IPS-NIHi7 (cell line): ENCODE results near the gene TBC1D8.

Experiments used
- DNase-seq: peaks from one replicate; pipeline ENCODE4 v3.0.0; 2012; ENCODE audit warnings: mixed read lengths; ENCODE audit errors: extremely low spot score

Gene TBC1D8

DNA sequence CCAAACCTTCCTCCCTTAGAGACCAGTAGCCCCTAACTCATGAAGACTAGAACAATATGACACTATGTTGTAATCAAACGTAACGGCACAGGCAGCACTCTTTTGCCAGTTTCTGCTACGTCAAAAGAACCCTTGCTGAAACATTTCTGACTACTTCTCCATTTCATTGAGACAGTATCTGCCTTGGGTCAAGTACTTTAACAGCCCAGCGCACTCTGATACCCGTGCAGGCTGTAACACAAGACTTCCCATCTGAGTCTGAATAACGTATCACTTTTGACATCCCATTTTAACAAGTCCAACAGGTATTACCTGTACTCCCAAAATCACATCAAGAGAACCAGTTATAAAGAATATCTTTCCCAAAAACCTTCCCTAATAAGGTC lies 38.4 kb downstream of the TBC1D8 start:
- no peak for DNase-seq

DNA sequence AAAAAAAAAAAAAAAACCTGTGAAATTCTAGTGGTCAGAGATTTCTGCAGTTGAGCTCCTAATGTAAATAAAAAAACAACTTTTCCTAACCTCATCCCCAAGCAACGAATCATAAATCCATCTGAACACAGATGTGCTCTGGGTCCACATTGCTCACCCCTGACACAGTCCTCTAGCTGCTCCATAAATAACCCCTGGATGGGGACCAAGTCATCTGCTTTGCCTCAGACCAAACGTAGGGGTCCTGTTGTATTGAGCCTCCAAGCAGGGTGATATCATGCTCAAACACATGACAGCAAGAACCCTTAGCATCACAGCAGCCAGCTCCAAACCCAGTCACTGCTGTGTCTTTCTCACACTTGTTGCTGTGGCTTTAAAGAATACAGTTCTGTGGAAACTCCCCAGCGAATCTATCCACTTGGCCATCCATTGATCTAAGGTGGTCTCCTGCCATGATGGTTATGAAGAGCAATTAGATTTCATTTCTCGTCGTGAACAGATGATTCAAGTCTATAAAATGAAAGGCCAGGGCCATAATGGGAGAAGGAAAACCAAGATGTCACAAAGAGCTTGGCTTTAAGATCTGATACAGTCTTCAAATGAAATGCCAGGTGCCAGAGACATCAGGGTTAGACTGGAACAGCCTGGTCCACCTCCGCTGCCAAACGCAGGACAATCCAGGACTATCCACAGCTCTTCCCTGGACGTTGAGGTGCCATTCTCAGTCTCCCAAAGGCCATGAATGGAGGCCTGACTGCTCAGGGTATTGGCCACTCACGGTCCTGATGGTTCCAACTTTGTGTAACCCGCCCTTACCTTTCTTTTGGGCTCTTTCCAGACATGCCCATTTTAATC lies 39.0 kb downstream of the TBC1D8 start:
- no peak for DNase-seq

DNA sequence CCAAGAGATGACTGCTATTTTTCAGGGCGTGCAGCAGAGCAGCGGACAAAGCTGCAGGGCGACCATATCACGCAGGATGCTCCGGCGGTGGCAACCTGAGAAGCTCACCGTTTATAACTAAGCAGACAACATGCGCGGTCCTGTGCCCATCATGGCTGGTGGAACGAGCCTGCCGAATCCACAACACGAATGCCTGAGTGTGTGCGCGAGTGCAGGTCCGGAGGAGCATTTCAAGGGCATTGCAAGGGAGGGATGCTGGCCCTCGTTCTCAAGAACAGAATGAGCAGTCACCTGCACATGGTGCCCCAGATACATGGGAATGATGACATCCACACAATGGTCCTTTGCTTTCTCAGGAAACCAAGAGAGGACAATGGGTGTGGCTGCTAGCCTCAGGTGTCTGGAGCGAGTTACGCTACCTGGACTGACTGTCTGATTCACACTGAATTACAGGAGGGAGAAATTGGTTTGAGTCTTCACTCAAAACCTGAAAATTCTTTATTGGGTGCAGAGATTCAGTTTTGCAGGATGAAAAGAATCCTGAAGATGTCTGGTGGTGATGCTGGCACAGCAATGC lies 39.8 kb downstream of the TBC1D8 start:
- no peak for DNase-seq

DNA sequence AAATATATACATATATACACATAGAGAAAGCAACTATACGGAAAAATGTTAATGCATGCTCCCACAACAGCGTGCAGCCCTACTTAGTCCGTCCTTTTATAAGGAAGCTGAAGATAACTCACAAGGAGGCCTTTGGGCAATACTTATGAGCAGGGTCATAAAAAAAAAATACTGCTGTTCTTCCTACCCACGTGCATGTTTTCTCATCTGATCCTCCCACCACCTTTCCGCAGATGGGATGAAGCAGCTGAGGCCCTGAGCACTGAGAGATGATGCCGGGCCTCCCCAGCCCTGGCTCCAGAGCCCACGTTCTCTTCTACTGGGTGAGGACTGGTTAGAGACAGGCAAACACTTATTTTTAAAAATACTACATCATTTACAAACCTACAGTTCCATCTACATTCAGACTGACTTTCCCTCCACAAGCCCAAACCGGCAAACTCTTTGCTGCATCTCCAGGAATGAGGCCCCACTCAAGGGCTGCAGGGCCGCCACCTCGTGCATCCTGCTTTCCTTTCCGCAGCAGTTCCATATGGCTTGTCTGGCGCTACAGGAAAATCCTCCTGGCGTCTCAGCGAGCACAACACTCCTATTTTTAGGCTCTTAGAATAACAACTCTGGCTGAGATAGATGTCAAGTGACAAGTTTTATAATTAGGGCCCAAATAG lies 41.6 kb downstream of the TBC1D8 start:
- DNase-seq = no peak

DNA sequence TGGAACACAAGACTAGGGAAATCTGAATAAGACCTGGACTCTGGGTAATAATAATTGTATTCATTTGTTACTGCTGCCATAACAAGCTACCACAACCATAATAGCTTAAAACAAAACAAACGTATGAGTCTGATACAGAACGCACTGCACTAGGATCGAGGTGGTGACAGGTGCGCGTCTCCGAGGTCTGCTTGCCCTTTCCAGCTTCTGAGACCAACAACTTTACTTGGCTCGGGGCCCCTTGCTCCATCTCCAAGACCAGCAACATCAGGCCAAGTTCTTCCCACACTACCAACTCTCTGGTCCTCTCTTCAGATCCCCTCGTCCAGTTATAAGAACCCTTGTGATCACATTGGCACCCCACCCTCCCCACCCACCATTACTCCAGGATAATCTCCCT lies 42.8 kb downstream of the TBC1D8 start:
- no peak for DNase-seq

DNA sequence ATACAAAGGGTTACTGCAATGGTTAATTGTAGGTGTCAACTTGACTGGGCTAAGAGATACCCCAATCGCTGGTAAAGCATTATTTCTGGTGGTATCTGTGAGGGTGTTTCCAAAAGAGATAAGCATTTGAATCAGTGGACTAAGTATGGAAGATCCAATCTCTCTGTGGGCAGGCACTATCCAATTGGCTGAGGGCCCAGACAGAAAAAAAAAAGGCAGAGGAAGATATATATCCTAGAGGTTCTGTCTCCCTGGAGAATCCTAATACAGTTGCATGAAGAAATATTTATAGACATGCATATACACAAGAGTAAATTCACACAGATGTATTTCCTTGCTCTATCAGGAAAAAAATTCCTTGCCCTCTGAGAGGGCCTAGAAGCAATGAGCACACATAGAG lies 43.9 kb downstream of the TBC1D8 start:
- DNase-seq = no peak

DNA sequence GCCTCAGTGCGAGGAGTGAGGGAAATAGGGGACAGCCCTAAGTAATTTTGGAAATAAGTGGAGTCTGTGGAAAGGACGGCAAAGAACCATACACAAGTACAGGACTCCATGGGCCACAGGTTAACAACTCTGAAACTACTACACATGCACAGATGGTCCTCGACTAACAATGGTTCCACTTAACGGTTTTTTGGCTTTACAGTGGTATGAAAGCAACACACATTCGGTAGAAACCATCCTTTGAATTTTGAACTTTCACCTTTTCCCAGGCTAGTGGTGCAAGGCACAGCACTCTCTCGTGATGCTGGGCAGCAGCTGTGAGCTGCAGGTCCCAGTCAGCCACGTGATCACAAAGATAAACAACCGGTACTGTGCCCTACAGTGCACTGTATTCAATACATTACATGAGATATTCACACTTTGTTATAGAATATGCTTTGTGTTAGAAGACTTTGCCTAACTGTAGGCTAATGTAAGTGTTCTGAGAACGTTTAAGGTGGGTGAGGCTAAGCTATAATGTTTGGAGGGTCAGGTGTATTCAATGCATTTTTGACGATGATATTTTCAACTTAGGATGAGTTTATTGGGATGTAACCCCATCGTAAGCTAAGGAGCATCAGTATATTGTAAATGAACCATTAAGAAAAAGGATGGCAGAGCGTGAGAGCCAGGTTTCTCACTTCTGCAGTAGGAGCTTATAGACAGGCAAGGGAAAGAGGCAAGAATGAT lies 44.6 kb downstream of the TBC1D8 start:
- no peak for DNase-seq

DNA sequence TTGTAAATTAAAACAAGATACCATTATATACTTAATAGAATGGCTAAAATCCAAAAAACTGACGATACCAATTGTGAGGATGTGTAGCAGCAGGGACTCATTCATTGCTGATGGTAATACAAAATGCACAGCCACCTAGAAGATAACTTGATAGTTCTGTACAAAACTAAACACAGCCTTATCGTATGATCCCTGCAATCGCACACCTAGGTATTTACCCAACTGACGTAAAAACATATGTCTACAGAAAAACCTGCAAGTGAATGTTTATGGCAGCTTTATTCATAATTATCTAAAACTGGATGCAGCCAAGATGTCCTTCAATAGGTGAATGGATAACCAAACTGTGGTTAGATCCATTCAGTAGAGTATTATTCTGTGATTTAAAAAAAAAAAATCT lies 45.5 kb downstream of the TBC1D8 start:
- no peak for DNase-seq

DNA sequence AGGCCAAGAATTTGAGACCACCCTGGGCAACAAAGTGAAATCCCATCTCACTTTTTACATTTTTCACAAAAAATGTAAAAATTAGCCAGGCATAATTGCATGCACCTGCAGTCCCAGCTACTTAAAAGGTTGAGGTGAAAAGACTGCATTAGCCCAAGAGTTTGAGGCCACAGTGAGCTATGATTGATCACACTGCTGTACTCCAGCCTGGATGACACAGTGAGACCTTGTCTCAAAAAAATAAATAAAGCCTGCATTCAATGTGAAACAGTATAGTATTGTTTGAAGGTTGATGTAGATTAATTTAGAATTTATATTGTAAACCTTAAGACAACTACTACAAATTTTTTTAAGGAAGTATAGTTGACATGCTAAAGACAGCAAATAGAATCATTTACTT lies 53.5 kb downstream of the TBC1D8 start:
- no peak for DNase-seq

DNA sequence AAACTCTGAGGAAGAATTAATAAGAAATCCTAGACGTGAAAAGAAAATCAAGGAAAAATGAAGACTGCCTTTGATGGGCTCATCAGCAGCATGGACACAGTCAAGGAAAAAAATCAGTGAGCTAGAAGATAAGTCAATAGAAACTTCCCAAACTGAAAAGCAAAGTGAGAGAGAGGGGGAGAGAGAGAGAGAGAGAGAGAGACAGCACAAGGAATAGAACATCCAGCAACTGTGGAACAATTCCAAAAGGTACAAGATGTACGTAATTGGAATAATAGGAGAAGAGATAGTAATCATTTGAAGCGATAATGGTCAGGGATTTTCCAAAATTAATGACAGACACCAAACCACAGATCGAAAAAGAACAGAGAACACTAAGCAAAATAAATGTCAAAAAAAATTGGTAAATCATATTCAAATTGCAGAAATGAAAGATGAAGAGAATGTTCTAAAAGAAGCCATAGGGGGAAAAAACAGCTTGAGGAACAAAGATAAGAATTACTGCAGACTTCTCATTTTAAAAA lies 54.5 kb downstream of the TBC1D8 start:
- DNase-seq = no peak

DNA sequence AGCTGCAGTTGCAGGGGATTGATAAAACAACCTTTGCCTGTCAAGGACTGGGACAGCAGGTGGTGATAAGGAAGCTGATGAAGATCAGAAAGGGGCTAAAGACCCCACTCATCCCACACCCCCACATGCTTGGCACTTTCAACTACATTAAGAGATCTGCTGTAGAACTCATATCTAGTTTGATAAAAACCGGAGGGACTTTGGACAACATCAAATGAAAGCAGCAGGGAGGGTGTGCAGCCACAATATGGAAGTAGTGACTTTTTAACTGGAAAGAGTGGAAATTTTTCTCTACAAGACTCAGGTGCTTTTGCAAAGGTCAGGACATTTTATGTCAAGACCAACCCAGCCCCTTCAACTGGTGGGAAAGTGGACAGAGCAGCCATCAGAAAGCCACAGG lies 56.8 kb downstream of the TBC1D8 start:
- DNase-seq = no peak

DNA sequence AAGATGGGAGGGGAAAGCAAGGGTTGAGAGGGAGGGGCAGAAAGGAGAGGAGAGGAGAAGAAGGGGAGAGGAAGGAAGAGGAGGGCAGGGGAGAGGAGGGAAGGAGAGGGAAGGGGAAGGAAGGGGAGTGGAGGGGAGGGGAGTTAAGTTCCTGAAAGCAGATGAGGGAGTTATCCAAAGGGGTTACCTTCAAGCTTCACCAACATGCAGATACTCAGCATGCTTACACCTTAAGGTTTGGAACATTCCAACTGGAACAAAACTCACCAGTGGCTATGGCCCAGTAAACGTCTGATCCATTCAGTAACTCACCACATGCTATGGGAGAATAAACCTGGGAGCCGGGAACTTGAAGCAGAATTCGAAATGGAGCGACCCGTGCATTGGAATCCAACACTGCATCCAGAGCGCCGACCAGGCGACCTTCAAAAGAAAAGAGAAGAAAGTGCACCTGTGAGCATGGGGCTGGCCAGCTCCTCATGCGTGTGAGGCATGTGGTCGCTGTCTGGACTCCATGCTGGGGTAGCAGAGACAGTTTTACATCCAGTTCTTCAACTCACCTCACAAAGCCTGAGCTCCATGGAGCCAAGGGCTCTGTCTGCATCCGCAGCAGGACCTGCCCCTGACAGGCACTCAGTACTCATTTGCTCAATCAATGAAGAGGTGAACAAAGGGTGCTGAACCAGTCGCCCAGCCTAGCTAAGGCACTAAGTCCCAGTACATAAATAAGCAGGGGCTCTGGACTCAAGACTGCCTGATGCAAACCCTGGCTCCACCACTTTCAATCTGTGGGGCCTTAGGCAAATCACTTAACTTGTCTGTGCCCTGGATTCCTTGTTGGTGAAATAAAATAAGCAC lies 61.0 kb downstream of the TBC1D8 start:
- DNase-seq = no peak

DNA sequence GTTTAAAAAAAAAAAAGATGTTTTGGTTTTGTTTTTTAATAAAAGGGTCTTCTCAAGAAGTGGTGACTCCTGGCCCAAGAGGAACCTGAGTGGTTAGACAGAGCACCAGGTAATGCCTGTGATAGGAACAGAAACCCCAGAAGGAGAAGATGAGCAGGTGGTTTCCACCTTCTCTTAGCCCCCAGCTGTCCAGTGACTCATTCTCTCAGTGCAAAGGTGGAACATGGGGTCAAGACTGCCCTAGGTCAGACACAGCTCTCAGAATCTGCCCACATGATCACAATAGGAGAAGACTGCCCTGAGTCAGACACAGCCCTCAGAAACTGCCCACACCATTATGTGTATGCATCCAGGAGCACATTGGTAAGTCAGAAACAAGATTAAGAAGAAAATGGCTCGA lies 61.8 kb downstream of the TBC1D8 start:
- no peak for DNase-seq

DNA sequence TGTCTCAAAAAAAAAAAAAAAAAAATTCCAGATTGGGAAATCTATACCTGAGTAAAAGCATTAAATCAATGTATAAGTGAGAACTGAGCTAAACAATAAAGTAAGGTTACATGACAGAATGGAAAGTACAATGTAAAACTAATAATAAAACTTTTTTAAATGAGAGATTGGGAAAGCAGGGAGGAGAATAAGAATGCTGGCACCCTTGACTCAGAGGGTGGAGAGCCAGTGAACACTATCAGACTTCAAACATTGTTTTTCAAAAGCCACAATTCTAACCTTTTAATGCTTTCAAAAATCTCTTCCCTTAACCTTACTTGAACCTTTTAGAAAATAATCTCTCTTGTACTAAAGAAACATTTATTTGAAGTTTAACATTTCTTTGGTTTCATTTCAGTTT lies 63.5 kb downstream of the TBC1D8 start:
- no peak for DNase-seq

DNA sequence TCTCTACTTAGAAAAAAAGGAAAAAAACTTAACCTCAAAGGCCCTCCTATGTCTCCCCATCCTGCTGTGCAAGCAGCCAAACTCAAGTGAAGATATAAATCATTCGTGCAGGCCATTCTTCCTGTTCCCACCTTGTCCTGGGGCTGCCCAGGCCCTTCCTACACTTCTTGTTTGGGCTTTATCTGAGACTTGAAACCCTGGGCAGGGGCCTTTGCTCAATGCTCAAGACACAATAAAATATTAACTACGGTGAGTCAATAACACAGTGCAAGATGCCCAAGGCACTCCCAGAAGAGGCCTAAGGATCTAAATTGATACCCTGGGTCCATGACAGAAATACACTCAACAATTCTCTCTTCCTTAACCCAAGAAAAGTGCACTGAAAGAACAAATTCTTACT lies 67.6 kb downstream of the TBC1D8 start:
- DNase-seq = no peak

DNA sequence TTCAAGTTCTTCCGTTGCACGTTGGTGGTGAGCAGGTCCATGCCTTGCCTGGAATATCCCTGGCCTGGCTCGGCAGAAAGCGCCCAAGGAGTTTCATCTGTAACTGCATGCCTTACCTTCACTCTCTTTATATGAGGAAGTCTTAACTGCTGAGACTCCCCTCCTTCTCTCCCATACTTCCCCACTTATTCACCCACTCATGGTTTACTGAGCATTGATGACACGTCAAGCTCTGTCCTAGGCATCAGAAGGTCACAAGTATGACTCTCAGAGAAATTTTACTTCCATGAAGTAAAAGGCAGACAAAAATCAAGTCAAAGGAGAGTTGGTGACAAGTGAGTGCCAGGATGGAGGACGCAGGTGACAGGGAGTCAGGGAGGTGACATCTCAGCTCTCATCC lies 68.2 kb downstream of the TBC1D8 start:
- DNase-seq = no peak

DNA sequence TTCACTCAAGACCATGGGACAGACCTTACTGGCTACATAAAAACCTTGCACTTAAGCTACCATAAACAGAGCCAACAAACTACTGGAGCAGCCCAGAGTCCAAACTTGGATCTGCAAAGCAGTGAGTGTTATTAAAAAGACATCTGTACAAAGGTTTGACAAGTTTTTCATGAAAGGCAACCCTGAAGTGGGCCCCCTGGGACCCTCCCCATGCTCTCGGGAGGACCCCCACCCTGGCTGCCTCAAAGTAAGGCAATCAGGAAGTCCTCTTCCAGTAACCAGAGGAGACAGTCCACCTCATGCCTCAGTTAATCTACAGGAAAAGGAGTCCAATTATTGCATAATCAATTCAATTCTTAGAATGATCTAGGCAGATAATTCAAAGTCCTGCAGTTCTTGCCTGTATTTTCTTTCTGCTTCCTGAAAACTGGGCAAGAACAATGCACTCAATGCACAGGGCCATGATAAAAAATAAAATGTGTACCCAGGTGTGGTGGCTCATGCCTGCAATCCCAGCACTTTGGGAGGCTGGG lies 69.7 kb downstream of the TBC1D8 start:
- no peak for DNase-seq

DNA sequence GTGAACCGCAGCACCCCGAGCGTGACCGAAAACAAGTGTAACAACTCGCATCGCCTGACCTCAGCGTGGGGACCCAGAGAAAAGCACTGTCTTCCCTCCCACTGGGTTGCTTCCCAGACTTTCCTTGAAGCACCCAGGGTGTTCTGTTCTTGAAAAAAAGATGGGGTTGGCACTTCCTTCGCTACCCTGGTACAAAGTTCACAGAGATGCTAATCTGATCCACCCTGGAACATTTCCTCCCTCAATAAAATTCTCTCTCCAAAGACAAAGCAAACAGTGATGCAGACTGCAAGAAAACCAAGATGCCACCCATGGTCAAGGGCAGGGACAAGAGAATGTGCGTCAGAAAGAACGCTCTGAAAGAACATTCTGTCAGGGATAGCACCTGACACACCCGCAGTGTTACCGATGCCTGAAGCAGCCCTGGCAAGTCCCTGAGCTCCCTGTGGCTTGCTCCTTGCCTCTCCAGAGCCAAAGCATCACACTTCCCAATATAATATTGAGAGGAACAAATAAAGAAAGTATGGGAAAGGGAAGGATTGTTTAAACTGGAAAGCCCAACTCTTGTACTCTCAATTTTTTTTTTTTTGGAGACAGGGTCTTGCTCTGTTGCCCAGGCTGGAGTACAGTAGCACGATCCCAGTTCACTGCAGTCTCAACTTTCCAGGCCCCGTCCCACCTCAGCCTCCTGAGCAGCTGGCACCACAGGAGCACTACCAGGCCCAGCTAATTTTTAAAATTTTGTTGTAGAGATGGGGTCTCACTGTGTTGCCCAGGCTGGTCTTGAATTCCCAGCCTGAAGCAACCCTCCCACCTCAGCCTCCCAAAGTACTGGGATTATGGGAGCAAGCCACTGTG lies 70.7 kb downstream of the TBC1D8 start:
- DNase-seq = no peak

DNA sequence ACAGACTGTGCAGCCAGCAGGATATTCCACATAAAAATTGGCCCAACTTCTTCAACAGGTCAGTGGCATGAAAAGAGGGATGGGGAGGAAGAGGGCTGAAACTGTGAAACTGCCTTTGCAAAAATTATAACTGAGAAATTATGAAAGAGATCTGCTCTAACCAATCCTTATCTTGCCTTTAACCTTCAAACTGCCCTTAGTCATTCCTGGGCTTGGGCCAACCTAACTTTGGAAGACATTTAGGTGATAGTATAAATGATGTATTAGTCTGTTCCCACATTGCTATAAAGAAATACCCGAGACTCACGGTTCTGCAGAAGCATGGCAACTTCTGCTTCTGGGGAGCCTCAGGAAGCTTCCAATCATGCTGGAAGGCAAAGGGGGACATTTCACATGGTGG lies 74.6 kb downstream of the TBC1D8 start:
- DNase-seq = no peak
